GM12891 (cell line): ENCODE measurements around the gene SPP1.

Experiments
- PAX5 ChIP-seq: IDR thresholded peaks from 2 replicates; pipeline ENCODE4 v1.6.1; 2011; ENCODE audit warnings: low read length, moderate library complexity, mild to moderate bottlenecking; ENCODE audit not compliant: insufficient read depth, severe bottlenecking
- POLR2A ChIP-seq: IDR thresholded peaks from 2 replicates; pipeline ENCODE4 v1.6.1; 2011; ENCODE audit warnings: low read depth, low read length, control low read depth
- POLR2AphosphoS5 ChIP-seq: IDR thresholded peaks from 2 replicates; pipeline ENCODE4 v1.6.1; 2011; ENCODE audit warnings: low read depth, low read length, control low read depth
- POU2F2 ChIP-seq: IDR thresholded peaks from 2 replicates; pipeline ENCODE4 v1.6.1; 2011; ENCODE audit warnings: low read depth, mild to moderate bottlenecking, control low read depth, low read length, moderate library complexity
- SPI1 ChIP-seq: IDR thresholded peaks from 2 replicates; pipeline ENCODE4 v1.6.1; 2011; ENCODE audit warnings: low read depth, low read length, control low read depth
- TAF1 ChIP-seq: IDR thresholded peaks from 2 replicates; pipeline ENCODE4 v1.6.1; 2011; ENCODE audit warnings: low read depth, low read length, control low read depth

DNA sequence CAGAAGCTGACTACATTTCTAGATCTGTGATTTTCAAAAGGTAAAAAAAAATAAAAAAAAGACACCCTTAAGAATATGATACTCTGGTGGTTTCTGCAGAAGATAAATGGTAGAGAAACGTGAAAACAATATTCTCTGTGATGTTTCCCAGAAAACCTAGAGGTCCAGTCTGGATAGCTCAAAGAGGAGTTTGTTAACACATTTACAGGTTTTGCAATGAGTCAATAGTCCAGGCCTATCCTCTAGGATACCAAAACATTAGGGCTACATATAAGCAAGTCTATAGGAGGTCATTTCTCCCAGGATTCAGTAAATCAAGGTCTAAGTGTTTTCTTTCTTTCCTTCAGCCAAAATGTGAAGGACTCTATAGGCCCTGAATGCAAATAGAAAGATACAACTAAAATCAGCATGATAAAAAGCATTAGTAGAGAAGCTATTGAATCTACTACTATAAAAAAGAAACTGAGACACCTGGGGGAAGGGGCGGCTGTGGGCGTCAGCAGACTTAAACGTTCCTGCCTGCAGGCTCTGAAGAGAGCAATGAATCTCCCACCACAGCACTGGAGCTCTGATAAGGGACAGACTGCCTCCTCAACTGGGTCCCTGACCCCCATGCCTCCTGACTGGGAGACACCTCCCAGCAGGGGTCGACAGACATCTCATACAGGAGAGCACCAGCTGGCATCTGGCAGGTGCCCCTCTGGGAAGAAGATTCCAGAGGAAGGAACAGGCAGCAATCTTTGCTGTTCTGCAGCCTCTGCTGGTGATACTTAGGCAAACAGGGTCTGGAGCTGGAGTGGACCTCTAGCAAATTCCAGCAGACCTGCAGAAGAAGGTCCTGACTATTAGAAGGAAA lies 33.7 kb upstream of the SPP1 start:
- no peak for TF ChIP-seq POLR2AphosphoS5
- no peak for TF ChIP-seq POLR2A
- no peak for TF ChIP-seq TAF1
- no peak for TF ChIP-seq SPI1
- TF ChIP-seq PAX5, result no peak
- no peak for TF ChIP-seq POU2F2
